MCF 10A (cell line): ENCODE measurements around the gene CNTNAP2. TPM values are rescaled to one million over a fixed set of nuclear protein-coding genes. Genes with fewer than 3 reads are reported as not detected.

Experiments used
- BruUV-seq: library from RNA; stranded (reverse); fragments of 400-500 nt; replicated peaks from 2 replicates; lab custom pipeline; 2021; lab: Mats Ljungman, UMichigan
- CTCF ChIA-PET: fragments of 300-600 bp; sonication (Branson Sonifier 250); formaldehyde crosslinking; extraction: SDS; loops from one replicate; lab custom pipeline; 2021; ENCODE audit warnings: antibody characterized with exemption, inconsistent platforms; lab: Yijun Ruan, JAX
- POLR2A ChIA-PET: fragments of 300-600, 350-650 bp; sonication (Branson Sonifier 250); formaldehyde crosslinking; extraction: SDS; loops from one replicate; lab custom pipeline; 2020; ENCODE audit warnings: antibody characterized with exemption, inconsistent platforms; lab: Yijun Ruan, JAX
- DNase-seq: peaks from one replicate; pipeline ENCODE4 v3.0.0-alpha.2; 2018; ENCODE audit not compliant: unreplicated experiment
- H3K27ac Mint-ChIP-seq: one replicate; pipeline ENCODE4 v1.8.0; 2022; ENCODE audit warnings: mild to moderate bottlenecking, low read depth, mixed read lengths; ENCODE audit not compliant: unreplicated experiment
- H3K27me3 Mint-ChIP-seq: one replicate; pipeline ENCODE4 v1.8.0; 2022; ENCODE audit warnings: mixed read lengths; ENCODE audit not compliant: insufficient read depth, unreplicated experiment
- H3K36me3 Mint-ChIP-seq: one replicate; pipeline ENCODE4 v1.8.0; 2022; ENCODE audit warnings: mild to moderate bottlenecking, moderate library complexity, mixed read lengths; ENCODE audit not compliant: insufficient read depth, unreplicated experiment
- H3K4me1 Mint-ChIP-seq: one replicate; pipeline ENCODE4 v1.8.0; 2022; ENCODE audit warnings: mixed read lengths; ENCODE audit not compliant: insufficient read depth, unreplicated experiment
- H3K4me3 Mint-ChIP-seq: one replicate; pipeline ENCODE4 v1.8.0; 2022; ENCODE audit warnings: mild to moderate bottlenecking, moderate library complexity, mixed read lengths; ENCODE audit not compliant: unreplicated experiment
- H3K9me3 Mint-ChIP-seq: one replicate; pipeline ENCODE4 v1.8.0; 2022; ENCODE audit warnings: mixed read lengths; ENCODE audit not compliant: unreplicated experiment
- intact Hi-C: fragments of 100-400 bp; cut with micrococcal nuclease; formaldehyde crosslinking; loops from 2 replicates; pipeline ENCODE4 v1.14.1; 2022
- total RNA-seq: library from RNA; stranded (reverse); gene quantifications from 2 replicates; pipeline ENCODE4 v1.2.3, GENCODE V29; 2022
- TF ChIP-seq, protein P1 (sequence below): fragments of 200-600 bp; IDR thresholded peaks from one replicate; pipeline ENCODE4 v1.8.0; 2022; ENCODE audit warnings: antibody characterized with exemption, mild to moderate bottlenecking; ENCODE audit not compliant: unreplicated experiment

The CNTNAP2 gene
- total RNA-seq, 1 experiment from 2014 or later = 1.1 TPM

DNA sequence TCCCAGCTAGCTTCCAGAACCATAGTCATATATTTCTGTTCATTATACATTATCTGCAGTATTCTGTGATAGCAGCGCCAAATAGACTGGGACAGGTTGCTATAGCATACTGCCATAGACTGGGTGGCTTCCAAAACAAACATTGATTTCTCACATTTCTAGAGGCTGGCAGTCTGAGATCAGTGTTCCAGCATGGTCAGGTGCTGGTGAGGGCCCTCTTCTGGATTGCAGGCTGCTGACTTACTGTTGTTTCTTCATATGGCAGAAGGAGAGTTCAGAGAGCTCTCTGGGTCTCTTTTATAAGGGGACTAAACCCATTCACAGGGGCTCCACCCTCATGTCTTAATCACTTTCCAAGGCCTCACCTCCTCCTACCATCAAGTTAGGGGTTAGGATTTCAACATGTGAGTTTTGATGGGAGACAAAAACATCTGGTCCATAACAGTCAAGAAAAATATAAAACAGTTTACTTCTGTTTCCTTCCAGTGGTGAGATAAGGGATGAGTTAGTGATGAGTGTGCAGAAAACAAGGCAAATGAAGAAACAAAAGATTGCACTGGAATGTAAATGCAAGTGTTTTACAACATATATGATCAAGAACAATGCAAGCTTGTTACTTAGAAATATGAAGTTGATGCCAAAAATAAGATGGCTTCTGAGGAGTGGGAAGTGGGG lies 2074.9 kb downstream of the CNTNAP2 start:
- Mint-ChIP-seq H3K4me3 (no peak overlapping the region), H3K4me1 (no peaks in the 10 kb centered on the region)
- CTCF ChIA-PET = no interaction called here

DNA sequence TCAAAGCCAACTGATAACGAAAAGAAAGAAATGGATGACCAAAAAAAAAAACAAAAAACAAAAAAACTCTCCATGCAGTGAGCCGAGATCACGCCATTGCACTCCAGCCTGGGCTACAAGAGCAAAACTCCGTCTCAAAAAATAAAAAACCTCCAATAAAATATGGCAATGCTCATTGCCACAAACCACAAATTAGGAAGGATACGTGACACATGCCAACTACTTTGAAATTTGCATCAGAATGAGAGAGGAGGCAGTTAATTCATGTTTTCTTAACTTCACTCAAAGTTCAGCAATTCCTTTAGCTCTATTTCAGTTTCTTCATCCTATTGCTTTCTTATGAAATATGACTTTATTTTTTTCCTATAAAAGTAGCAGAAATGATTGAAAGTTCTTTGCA lies 2075.9 kb downstream of the CNTNAP2 start:
- Mint-ChIP-seq H3K36me3 (no peaks in the 10 kb centered on the region), H3K4me1 (no peaks in the 10 kb centered on the region), H3K27ac (no peak overlapping the region), H3K9me3 (no peaks in the 10 kb centered on the region), H3K27me3 (peaks cover 63% of the 10 kb centered on the region), H3K4me3 (no peak overlapping the region)
- DNase-seq = no peak
- POLR2A ChIA-PET = no interaction called here
- intact Hi-C loops = no loop called here
- CTCF ChIA-PET = no interaction called here
- no TSS peak for BruUV-seq
- TF ChIP-seq, protein P1, sequence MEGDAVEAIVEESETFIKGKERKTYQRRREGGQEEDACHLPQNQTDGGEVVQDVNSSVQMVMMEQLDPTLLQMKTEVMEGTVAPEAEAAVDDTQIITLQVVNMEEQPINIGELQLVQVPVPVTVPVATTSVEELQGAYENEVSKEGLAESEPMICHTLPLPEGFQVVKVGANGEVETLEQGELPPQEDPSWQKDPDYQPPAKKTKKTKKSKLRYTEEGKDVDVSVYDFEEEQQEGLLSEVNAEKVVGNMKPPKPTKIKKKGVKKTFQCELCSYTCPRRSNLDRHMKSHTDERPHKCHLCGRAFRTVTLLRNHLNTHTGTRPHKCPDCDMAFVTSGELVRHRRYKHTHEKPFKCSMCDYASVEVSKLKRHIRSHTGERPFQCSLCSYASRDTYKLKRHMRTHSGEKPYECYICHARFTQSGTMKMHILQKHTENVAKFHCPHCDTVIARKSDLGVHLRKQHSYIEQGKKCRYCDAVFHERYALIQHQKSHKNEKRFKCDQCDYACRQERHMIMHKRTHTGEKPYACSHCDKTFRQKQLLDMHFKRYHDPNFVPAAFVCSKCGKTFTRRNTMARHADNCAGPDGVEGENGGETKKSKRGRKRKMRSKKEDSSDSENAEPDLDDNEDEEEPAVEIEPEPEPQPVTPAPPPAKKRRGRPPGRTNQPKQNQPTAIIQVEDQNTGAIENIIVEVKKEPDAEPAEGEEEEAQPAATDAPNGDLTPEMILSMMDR = no peak

More for the DNA sequence above, 2074.9 kb downstream of the CNTNAP2 start:
- TF ChIP-seq, protein P1 = no peak
- BruUV-seq = no TSS peak
- Mint-ChIP-seq H3K36me3 (no peaks in the 10 kb centered on the region), H3K27me3 (peaks cover 53% of the 10 kb centered on the region), H3K27ac (no peak overlapping the region), H3K9me3 (no peaks in the 10 kb centered on the region)
- intact Hi-C loops = no loop called here
- POLR2A ChIA-PET = no interaction called here
- no peak for DNase-seq

DNA sequence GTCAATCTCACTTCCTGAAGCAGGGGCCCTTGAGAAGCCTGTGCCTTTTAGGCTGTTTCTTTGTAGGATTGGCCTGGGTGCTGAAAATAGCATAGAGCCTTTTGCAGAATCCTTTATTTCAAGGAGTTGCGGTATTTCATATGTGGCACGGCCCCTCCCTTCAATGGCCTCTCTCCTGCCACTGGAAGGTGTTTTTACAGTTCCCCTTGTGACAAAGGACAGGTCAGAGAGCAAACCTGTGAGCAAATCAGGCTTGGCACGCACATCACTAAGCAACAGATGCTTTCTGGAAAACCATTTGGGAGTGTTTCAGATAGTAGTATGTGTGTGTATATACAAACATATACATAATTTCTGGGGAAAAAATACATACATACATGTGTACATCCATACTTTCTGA lies 2085.4 kb downstream of the CNTNAP2 start:
- POLR2A ChIA-PET = no interaction called here
- Mint-ChIP-seq H3K27ac (no peak overlapping the region), H3K9me3 (no peaks in the 10 kb centered on the region), H3K27me3 (peaks cover 68% of the 10 kb centered on the region), H3K36me3 (no peaks in the 10 kb centered on the region), H3K4me1 (no peaks in the 10 kb centered on the region), H3K4me3 (no peak overlapping the region)
- DNase-seq = no peak
- BruUV-seq = no TSS peak
- intact Hi-C loops = no loop called here
- CTCF ChIA-PET = no interaction called here
- TF ChIP-seq, protein P1 = no peak

DNA sequence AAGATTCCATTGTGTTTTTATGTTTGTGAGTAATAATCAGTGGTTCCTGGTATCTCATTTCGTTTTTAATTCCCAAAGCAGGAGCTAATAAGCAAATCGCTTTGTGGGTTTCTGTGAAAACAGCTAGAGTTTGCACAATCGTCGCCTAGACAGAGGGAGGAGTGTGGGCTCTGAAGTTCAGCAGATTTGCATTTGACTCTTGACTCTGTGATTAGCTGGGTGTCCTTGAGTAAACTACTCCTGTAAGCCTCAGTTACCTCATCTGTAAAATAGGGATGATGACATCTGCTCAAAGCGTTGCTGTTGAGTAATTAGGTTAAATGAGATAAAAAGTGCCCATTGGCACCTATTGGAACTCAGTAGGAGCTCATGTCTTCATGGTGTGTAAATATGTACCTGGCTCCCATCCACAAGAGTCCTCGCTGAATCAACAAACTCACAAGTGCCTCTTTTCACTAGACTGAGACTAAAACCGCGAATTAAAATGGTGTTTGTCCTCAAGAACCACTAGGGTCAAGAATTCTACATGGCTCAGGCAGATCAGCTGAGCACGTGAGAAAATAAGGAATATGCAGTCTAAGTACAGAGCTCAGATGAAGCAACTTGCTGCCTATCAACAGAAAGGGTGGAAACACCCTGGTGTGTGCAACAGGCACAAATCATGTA lies 2088.2 kb downstream of the CNTNAP2 start:
- no peak for DNase-seq
- CTCF ChIA-PET = interaction anchor here (0.7 kb wide), 1 partner anchor 22 kb away, joined by 3 read pairs; no protein-coding TSS in a partner anchor
- Mint-ChIP-seq H3K27me3 (peaks cover 70% of the 10 kb centered on the region), H3K4me1 (no peaks in the 10 kb centered on the region), H3K4me3 (no peak overlapping the region), H3K27ac (no peak overlapping the region), H3K36me3 (no peaks in the 10 kb centered on the region), H3K9me3 (no peaks in the 10 kb centered on the region)
- no TSS peak for BruUV-seq
- intact Hi-C loops = no loop called here
- POLR2A ChIA-PET = interaction anchor here (0.7 kb wide), 1 partner anchor 23 kb away, joined by 3 read pairs; no protein-coding TSS in a partner anchor
- TF ChIP-seq, protein P1 = no peak
